ENCODE data around the gene ROS1.

GRCh38 chr6:117267766-117268534 is 157.8 kb downstream of the ROS1 start:
- TF ChIP-seq CTCF (IDR thresholded peaks at IDR 0.05): no peak
- no peak for TF ChIP-seq POLR2A (IDR thresholded peaks at IDR 0.05)

Data from vagina (tissue), 2 donors.